GM21529 (cell line): ENCODE data around the gene LTB4R.
A peak's percentile ranks its signal among the peaks of the same experiment; 100 is the strongest.
"Not testable (repeated sequence)": the region's sequence is repeated elsewhere in the genome, so short reads cannot be mapped to it uniquely, and the experiment has no call there.

ENCODE experiments used
- ATAC-seq: cut with Tn5 transposase; IDR thresholded peaks from one replicate; pipeline ENCODE4 v1.9.1; 2021; ENCODE audit not compliant: unreplicated experiment

Gene LTB4R

DNA sequence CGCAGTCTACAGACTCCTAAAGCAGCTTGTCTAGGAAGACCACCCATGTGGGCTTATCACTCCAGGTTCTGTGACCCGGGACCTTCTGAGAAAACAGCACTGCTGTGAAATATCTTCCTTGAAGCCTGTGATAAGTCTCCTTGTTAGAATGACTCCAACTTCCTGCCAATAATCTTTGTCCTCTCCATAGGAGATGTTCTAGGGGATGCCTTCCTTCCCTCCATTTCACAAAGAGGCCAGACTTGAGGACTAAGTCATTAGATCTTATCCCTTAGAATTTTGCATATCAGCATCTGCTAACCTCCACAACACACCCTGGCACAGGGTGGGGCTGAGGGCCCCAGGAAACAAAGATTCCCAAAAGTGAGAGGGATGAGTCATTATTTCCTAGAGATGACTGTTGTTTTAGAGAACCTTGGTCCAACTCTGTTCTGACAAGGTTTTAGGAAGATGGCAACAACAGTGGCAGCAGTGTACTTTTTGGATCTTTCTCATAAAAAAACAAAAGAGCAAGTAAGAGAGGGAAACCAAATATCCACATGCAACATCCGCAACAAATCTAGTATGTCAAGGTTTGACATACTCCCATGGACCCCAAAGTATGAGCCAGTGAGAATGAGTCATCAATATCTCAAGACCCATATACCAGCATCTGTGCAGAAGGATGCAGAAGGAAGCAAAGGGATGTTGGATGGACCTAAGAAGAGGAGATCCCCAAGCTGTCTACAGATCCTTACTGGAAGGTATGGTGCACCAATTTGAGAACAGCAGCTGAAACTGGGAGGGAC is 6.0 kb downstream of the LTB4R start:
- no peak for ATAC-seq

DNA sequence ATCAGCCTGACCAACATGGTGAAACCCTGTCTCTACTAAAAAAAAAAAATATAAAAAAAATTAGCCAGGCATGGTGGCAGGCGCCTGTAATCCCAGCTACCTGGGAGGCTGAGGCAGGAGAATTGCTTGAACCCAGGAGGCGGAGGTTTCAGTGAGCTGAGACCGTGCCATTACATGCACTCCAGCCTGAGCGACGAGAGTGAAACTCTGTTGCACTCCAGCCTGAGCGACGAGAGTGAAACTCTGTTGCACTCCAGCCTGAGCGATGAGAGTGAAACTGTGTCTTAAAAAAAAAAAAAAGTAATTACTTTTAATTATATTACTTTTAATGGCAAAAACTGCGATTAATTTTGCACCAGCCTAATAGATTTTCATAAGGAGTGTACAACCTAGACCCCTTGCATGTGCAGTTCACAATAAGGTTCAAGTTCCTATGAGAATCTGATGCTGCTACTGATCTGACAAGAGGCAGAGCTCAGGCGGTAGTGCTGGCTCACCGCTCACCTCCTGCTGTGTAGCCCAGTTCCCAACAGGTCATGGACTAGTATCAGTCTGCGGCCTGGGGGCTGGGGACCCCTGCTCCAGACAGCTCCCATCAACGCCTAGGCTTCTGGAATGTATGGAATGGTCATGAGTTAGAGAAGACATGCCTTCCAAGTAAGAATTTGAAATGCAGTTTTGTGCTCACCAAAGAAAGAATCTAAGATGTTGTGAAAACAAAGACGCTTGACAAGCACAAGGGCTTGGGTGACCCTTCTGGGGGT is 10.1 kb downstream of the LTB4R start:
- ATAC-seq = no peak

DNA sequence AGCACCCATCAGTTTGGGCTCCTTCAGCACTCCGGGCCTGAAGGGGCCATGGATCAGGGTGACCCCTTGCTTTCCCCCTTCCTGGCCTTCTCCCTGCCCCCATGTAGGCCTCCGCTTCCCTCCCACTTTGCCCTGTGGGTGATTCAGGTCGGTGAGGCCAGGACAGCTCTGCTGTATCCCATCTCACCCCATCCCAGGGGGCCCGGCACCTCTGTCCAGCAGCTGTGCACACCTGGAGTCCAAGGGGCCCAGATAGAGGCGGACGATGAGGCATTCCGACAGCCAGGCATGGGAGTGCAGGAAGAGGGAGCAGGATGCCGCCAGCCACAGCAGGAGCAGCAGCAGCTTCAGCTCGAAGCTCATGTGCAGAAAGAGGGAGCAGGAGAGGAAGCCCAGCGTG is 11.4 kb downstream of the LTB4R start:
- ATAC-seq = no peak

- ATAC-seq = no peak
Observed at GRCh38 chr14:24323341-24323740, 12.0 kb downstream of the LTB4R start.

- no peak for ATAC-seq
Observed at GRCh38 chr14:24324024-24324423, 12.7 kb downstream of the LTB4R start.

DNA sequence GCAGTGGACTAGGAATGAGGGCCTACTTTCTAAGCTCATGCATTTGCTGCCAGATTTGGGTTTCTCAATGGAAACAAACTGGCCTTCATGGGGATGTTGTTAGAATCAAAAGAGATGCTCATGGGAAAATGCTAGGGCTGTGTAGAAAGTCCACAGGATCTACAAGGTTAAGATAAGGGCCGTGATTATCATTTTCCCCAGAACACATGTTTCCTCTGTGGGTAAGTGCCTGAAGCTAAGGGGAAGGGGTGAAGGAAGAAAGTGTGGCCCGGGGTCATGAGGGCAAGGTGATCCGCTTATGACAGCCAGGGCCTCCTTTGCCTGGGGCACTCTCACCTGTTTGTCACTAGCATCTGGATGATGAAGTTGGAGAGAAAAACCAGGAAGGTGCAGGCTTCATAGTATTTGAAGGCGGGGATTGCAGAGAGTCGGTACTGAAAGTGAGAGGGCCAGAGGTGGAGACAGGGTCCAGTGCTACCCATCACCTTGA is 13.8 kb downstream of the LTB4R start:
- ATAC-seq = no peak

DNA sequence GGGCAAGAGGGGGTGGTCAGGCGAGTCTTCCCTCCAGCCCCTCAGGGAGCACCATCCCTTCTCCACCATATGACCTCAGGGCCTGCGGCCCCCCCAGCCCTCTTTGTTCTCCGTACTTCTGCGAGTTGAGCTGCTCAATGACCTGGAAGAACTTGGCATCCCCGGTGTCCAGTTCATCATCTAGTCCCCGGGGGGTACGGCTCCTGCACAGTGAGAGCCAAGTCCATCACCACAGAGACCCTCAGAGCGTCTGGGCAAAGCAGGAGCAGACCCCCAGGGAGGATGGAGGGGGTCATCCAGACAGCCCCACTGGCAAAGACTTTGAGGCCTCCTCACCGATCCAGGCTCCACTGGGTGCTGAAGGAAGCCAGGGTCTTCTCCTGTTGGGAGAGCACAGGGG is 14.7 kb downstream of the LTB4R start:
- no peak for ATAC-seq

DNA sequence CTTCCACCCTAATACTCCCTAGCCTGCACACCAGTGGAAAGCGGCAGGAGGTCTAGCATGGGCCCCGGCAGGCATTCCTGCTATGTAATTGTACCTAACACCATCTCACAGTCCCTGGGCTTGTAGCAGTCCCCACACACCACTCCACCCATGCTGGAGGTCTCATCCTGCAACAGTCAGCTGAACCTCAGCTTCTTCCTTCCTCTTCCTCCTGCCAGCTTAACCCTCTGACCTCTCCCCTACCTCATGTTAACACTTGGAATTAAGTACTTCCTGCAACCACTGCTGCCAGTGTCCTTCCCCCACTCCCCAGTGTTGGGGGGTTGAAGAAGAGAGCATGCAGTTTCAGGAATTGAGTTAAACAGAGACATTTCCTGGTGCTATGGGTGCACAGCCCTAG is 16.0 kb downstream of the LTB4R start:
- no peak for ATAC-seq

GRCh38 chr14:24327914-24328313 is 16.6 kb downstream of the LTB4R start:
- not testable (repeated sequence) for ATAC-seq

DNA sequence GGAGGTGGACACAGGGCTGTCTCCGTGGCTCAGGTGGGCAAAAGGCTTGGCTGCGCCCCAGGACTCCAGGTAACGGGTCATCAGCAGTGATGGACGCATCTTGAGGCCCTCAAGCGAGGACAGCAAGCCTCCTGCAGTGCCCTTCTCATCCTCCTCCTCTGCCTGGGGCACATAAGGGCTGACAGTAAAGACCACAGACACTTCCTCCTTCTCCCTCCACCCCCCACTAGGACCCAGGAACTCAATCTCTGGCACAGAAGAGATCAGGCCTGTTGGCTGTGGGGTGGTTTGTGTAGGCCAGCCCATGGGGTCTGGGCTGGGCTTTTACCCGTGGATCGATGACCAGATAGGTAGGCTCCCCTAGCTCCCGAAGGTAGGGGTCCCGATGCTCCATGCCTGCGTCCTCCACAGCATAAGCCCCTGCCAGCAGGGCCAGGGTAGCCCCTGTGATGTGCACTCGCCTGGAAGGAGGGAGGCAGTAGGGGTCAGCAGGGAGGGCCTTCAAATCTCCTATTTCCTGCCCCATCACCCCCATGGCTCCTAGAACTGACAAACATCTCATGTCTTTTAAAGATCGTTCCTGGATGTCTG is 17.9 kb downstream of the LTB4R start:
- no peak for ATAC-seq

GRCh38 chr14:24329736-24330135 is 18.4 kb downstream of the LTB4R start:
- ATAC-seq = no peak

- ATAC-seq = no peak
Observed at GRCh38 chr14:24330973-24331674, 19.8 kb downstream of the LTB4R start.

DNA sequence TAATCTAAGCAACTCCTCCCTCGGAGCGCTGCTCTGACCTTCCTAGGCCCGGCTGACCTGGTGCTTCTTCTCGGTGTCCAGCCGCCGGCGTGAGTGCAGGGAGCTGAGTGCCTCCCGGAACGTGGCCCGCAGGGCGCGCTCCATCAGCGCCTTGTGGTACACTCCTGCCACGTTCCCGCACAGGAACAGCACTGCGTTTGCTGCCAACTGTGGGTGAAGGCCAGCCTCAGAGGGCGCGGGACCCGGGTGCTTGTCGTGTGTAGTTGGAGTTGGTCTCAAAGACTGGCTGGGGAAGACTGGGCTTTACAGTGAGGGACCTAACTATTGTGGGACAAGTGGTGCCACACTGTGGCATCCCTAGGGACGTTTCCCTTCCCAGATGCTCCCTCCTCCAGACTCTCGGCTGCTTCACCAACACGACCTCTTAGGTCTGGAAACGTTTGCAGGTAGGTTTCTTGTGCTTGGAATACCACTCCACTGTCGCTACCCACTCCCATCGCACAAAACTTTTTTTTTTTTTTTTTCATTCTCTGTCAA is 20.5 kb downstream of the LTB4R start:
- ATAC-seq = no peak

DNA sequence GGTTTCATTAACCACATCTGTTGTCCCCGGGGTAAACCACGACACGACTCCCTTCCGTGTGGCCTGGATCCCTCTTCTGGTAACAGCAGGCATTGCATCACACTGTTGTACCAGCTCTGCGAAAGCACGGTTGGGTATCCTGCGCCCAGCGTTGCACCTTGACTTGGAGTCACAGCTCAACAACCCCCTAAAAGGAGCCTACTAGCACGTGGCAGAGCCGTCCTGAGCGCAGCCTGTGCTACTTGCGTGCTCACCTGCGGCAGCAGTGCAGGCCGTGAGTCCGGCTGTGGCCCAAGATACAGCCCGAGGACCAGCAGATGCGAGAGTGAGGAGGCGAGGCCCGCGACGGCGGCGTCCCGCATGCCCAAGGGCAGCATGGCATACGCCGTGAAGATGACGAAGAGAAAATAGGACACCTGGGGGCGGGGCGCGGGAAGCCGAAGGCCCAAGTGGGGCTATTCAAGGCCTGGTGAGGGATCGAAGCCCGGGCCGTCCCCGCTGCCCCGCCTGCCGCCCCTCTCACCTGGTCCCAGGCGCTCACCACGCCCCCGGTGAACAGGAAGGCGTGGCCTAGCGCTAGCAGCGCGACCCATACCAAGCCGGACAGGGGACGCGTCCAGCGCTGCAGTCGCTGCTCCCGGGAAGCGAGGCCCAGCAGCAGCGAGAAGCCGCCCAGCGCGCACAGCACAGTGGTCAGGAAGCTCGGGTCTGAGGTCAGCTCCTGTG is 21.1 kb downstream of the LTB4R start:
- ATAC-seq = peak; percentile 83

DNA sequence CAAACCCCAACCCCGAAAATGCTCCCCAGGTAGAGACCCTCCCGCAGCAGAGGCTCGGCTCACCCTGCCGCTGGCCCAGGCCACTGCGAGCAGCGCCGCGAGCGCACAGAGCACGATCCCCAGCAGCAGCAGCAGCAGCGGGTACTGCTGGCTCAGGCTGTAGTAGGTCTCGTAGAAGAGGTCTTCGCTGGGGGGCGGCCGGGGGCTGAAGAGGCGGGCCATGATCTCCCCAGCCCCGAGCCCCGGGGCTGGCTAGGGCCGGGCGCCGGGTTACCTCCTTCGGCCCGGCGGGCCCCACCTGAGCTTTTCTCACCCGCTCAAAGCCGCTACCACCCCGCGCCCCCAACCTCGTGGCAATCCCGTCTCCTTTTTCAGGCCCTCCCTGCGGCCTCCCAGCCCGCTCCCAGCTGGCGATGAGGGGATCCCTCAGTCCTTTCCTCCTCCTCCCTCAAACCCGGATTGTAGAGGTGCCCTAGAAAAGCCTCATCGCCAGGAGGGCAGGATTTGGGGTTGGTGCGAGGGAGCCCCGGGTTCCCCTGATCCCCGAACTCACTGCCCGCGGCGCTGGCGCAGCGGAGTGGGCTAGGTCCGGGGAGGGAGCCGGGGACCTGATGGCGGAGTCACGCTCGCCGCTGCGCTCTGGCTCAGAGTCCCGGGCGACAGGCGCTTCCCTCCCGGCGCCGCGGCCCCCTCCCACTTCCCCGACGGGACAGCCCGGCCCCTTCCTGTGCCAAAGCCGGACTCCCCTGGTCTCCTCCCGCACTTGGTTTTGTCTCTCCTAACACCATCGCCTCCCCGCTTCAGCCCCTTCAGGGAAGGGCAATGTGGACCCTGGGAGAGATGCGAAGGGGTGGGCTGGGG is 23.4 kb downstream of the LTB4R start, which contains the start of gene ADCY4:
Gene ADCY4, minus strand, starts transcription at position 641 of the 861 bp plus-strand sequence. Its CDS starts 419 bp downstream, at position 222.
- no peak for ATAC-seq

DNA sequence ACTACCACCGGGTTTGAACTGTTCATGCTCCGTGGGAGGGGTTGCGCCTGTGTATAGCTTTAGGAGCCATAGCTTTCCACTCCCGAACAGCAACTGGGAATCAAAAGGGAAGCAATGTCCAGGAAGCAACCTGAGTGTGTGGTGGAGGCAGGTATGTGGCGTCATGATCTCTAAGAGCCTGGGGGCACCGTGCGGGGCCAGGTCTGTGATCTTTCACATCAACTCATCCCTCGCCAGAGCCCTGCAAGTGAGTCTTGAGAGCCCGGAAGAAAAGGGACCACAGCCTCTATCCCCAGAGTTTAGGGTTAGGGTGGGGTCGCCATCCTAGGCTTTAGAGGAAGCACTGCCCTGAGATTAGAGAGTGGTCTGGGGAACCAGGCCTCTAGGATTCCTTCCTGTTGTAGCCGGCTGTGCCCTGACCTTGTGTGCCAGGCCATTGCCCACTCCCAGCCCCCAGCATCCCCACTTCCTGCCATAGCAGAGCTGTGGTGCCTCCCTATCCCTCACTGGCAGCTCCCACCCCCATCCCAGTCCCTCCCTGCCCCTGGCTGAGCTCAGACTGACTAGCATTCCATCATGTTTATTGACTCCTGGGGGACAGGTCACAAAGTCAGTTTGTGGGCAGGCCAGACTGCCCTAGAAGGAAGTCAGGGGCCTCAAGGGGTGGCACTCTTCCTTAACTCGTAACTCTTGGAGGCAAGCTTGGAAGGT is 24.3 kb downstream of the LTB4R start:
- ATAC-seq = no peak

DNA sequence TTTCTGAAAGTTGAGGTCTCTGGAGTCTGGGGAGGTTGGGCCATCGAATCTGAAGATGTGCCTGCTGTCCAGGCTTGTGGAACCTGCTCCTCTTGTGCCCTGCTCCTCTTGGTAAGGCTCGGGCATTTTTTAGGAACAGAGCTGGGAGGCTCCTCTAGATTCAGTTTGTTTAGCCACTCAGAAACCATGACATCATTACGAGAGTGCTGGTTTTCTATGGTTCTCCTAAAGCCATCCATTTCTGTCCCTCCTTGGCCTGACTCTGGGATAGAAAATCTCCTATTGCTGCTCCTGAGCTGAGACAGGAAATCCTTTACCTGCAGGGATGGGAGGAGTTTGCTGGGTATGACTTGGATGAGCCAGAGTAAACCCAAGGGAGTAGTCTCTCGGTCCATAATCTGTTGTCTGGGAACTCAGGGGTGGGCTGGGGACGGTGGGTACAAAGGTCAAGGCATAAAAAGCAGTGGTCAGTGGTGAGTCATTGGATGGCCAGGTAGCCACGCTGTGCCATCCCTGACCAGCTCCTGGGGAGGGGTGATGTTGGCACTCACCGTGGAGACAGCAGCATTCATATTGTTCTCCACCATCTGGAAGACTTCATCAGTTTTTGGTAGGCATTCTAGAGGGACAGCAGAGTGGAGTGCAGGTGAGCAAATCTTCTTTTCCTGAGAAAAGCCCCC is 26.0 kb downstream of the LTB4R start:
- ATAC-seq = no peak

DNA sequence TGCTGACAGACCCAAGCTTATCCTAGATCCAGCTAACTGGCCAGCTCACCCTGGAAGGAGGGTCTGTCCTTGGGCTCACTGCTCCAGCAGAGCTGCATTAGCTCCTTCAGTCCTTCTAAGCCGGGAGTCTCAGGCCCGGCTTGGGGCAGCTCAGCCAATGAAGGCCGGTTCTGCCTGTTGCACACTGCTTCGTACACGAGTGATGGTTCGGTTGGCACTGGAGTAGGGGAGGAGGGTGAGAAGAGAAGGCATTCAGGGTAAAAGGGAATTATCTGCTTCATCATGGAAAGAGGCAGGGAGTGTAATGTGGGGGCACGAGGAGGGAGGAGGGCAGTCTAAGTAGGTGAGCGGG is 26.5 kb downstream of the LTB4R start:
- no peak for ATAC-seq
